Stimulated activated CD8-positive, alpha-beta memory T cell treated with anti-CD3 and anti-CD28 coated beads, Interleukin-12 subunit alpha, Interleukin-12 subunit beta, amount 100 ng/mL, for 4 hours (primary cell): ENCODE data around the gene PLK3.
"Not testable (repeated sequence)": the region's sequence is repeated elsewhere in the genome, so short reads cannot be mapped to it uniquely, and the experiment has no call there.

Experiments used
- DNase-seq: peaks from one replicate; pipeline ENCODE4 v3.0.0-alpha.2; 2020; ENCODE audit warnings: low read depth

Gene PLK3

DNA sequence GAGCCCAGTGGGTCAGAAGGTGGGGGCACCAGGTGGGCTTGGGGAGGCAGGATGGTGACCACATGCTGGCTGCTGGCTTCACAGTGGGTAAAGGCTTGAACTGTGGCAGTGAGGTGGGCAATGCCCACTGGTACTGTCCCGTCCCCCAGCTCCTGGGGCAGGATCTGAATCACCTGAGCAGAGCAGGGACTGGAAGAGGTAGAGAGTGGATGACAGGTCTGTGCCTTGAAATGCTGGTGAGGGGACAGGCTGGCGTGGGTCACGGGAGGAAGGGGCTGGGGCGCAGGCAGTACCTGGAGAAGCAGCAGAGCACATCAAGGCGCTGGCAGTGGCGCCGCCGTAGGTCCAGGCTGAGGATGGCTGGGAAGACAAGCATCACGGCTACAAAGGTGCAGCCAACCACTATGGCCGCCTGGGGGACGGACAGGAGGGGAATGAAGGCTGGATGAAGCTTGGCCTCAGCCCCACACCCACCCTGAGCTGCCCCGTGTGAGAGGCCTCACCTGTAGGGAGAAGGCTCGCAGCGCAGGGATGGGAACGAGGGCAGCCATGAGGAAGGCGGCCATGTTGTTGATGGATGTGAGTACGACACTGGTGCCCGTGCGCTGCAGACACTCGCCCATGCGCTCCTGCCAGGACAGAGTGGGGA is 27.9 kb downstream of the PLK3 start:
- no peak for DNase-seq

DNA sequence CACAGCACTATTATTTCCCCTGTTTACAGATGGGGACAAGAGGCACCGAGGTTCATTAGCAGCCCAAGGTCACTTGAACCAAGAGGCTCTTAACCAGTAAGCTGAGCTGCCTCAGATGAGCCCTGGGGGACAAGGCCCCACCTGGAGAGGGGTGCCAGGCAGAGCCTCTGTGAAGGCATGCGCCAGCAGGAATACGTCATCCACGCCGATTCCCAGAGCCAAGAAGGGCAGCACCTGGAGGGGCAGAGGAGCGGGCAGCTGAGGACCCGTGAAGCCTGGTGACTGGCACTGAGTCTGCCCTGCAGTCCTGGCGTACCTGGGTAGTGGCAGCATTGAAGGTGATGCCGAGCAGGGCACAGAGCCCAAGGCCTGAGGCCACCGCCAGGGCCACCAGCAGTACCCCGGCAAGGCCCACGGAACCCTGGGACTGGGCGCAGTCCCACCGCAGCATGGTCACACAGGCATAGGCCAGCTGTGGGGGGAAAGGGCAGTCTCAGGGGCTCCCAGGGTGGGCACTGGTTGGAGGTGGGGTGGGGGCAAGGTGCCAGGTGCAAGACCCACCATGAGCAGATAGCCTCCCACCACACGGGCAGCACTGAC is 28.8 kb downstream of the PLK3 start:
- DNase-seq = no peak

DNA sequence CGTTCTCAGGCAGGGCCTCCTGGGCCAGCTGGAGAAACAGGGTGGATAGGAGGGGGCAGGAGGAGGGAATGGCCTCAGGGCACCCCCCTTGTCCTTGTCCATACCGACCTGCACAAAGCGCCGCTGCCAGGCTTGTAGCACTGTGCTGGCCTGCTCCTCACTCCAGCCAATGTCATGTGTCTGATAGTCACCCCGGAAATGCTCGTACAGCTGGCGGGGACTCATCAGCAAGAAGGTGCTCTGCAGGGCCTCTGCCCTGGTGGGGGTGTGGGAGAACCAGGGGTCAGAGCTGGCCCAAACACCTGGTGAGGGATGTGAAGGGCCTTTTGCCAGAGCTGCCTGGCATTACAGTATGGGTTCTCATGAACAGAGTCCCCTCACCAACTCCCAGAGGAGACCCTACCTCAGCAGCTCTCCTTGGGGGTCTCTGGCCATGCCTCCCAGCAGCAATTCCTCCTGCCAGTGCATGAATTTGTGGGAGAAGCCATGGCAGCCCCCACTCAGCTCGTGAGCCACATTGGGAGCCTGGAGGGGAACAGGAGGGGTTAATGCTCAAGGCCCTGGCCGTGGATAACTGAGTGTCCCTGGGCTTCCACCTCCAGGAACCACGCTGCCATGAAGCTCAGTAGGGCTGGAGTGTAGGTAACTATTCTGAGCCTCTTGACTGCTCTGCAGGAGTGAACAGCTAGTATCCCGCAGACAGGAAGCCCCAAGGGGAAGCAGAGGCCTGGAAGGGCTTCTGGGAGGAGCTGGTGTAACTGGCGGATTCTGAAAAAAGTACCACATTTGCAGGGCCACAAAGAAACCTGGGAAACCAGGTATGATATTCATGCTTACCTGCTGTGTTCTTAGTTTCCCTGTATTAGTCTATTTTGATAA is 29.6 kb downstream of the PLK3 start:
- no peak for DNase-seq

DNA sequence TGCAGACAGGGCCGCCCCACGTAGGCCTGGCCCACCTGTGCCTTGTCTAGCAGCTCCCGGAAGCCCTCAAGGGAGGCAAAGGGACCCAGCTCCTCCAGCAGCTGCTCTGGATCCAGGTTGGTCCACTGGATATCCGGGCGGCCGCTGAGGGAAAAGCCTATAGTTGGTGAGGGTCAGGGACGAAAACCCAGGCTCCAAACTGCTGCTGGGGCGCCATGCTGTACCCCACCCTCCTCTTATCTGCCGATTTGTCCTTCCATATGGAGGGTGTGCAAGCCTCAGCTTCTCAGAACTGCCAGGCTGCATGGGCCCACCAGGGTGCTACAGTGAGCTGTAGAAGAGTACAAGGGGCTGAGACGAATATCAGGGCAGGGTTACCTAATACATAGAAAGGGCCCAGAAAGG is 30.7 kb downstream of the PLK3 start:
- no peak for DNase-seq

DNA sequence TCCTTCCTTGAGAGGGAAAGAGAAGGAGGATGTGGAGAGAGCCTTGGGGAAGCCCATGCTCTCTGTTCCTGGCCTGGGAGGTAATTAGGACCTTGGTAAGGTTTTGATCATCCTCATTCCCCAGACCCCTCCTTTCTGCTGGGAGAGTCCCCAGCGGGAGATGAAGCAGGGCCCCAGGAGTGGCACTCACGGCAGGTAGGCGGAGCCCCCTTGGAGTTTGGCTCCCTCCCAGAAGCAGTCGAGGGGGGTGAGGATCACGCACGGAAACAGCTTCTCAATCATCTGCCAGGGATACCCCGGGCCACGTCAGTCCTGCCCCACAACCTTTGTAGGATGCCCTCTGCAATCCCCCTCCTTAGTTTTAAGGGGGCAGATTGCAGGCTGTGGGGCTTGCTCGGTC is 31.3 kb downstream of the PLK3 start:
- DNase-seq = no peak

DNA sequence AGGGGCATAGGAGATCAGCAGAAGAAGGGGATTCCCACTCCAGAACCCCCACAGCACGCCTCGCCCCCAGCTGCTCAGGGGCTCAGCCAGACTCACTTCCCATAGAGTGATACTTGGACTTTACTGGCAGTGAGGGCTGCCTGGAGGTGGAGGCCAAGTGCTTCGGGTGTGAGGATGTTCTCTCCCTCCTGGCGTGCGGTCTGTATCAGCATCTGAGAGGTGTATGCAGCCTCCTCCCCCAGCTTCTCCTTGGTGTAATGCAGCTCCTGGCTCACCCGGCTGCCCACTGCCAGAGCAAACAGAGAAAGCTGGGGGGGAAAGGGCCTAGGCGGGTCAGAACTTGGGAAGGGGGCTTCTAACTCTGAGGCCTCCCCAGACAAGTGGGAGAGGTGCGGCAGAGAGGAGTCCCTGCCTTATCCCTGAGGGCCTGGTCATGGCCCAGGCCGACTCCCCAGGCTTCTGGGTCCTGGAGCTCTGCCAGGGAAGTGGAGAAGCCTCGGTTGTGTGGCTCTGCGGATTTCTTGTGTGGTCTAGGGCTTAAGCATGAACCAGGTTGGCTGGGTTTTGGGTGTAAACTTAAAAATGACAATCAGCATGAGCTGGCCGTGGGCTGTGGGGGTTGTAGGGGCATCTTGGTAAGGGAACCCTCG is 32.0 kb downstream of the PLK3 start:
- DNase-seq = no peak

DNA sequence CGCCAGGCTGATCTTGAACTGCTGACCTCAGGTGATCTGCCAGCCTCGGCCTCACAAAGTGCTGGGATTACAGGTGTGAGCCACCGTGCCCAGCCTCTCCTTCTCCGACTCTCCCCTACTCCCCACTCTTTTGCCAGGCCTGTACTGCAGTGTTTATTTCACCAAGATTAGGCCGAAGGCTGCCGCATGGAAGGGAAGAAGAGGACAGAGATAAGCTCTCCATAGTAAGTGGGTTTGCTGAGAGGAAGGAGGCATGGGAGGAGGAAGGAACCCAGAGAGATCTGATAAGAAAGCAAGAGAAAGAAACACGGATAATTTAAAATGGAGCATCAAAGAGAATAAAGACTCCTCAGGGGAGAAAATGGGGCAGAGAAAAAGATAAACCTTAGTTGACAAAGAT is 34.2 kb downstream of the PLK3 start:
- DNase-seq = no peak

DNA sequence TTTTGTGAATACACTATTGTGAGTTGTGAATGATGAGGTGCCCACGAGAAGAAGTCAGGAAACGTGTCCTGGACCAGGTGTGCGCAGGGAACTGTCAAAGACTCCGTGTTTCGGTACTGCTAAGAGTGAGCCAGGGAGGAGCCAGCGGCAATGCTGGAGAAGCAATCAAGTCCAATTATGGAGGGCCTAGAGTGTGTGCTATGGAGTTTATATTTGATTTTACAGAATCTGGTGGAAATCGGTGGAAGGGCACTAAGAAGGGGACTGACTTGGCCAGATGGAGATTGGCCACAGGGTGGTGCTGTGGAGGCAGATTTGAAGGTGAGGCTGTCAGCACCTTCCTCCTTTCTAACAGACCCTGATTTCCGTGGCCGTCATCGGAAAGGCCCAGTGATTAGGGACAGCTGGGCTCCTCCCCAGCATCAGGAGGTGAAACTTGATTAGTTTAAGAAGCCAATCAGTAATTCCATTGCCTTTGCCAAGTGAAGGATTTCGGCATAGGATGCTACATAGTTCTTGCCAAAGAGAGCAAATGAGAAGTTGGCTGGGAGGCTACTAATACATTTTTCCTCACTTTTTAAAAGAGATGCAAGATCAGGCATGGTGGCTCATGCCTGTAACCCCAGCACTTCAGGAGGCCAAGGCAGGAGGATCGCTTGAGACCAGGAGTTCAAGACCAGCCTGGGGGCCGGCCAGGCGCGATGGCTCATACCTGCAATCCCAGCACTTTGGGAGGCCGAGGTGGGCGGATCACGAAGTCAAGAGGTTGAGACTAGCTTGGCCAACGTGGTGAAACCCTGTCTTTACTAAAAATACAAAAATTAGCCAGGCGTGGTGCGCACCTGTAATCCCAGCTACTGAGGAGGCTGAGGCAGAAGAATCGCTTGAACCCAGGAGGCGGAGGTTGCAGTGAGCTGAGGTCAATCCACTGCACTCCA is 35.8 kb downstream of the PLK3 start:
- peak; percentile 69 for DNase-seq

DNA sequence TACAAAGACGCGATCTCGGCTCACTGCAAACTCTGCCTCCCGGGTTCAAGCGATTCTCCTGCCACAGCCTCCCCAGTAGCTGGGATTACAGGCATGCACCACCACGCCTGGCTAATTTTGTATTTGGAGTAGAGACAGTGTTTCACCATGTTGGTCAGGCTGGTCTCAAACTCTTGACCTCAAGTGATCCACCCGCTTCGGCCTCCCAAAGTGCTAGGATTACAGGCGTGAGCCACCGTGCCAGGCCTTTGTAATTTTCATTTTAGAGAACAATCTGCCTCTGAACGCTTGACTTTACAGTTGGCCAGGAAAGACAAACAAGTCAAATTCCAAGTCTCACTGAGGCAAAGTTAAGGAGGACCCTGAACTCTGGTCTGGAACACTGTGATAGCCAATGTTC is 38.1 kb downstream of the PLK3 start:
- DNase-seq = not testable (repeated sequence)

DNA sequence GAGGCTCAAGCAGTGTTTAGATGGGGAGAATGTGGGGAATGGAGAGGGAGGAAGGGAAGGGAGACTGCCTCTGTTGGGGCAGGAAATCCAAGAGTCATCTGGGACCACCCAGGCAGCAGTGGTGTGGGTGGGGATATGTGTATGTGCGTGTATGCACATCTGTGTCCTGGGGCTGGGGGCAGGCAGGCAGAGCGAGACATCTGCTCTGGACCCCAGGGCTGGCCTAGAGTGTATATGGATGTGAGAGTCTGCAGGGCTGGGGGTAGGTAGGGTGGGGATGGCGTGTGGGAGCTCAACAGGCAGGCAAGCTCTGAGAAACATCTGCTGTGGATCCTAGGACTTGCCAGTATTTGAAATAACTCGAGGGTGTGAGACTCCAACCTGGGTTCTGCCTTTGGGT is 39.4 kb downstream of the PLK3 start:
- DNase-seq = no peak

DNA sequence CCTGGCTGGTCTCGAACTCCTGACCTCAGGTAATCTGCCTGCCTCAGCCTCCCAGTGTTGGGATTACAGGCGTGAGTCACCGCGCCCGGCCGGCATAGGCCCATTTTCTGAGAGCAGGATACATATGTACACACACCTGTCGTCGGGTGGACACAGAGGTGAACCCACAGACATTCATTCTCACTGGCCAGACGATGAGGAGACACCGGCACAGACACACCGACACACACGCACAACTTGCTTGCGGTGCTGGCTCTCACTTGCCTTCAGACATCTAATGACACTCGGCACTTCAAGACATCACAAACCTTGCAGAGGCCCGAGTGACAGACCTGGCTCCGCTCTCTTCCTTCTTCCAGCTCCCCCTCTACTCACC is 42.3 kb downstream of the PLK3 start:
- DNase-seq = no peak

DNA sequence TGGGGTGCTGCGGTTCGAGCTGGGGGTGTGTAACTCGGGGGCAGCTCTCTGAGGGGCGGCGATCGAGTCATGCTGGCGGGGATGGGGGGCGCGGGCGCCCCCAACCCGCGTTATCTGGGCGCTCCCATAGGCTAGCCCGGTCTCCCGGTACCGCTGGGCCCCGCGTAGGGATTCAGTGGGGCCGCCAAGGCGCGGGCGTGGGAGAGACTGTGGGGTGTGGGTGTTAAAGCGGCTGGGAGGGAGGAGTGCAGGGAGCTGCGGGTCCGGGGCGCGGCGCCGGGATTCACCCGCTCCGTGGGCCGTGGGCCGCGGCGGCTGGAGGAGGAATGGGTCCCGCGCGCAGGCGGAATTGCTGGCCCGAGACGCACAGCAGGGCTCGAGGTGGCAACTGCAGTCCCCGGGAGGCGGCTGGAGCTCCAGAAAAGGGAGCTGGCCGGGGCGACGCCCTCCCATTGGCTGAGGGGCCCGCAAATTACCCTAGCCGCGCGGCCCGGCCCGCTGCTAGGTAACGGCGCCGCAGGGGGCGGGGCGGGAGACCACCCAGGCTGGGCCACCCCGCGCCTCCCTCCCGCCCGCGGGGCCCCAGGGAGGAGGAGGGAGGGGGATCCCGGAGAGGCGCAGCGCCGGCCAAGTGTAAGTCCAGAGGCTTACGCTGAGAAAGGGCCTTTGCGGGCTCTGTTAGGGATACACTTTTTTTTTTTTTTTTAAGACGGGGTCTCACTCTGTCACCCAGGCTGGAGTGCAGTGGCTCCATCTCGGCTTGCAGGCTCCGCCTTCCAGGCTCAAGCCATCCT is 42.9 kb downstream of the PLK3 start, which contains the start of gene PTCH2:
Gene PTCH2 (minus strand): TSS at position 392 of the 794 bp plus-strand sequence. CDS start 321 bp downstream, at position 71.
- DNase-seq = no peak

DNA sequence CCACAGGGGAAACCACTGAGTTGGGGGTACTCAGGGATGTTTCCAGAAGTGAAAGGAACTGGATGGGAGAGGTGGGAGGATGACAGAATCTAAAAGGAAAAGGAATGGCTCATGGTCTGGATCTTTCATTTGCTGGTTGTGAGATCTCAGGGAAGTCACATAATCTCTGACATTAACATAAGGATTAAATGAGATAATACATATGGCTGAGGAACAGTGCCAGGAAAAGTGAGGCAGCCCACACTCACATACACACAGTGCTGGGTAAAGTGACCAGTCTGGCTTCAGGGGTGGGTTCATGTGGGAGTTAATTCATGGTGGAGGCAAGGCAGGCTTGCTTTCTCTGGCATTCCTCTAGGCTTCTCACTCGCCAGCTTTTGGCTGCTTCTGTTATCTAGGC is 46.8 kb downstream of the PLK3 start:
- no peak for DNase-seq

DNA sequence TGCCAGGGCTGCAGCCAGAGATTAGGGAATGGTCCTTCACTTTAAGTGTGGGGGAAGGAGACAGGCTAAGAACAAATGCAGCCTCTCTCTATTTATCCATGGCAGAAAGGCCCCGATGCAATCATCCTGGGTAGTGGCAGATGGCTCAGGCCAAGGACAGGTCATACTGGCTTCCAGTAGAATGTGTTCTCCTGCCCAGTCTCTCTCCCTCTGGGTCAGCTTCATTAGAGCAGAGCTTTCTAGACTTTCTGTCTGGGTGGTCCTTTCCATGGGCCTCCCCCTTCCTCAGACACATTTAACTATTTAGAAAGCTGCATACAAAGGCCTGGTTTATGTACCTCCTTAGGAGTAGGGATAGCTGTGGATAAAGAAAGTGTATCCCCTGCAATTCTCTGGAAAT is 47.7 kb downstream of the PLK3 start:
- no peak for DNase-seq

DNA sequence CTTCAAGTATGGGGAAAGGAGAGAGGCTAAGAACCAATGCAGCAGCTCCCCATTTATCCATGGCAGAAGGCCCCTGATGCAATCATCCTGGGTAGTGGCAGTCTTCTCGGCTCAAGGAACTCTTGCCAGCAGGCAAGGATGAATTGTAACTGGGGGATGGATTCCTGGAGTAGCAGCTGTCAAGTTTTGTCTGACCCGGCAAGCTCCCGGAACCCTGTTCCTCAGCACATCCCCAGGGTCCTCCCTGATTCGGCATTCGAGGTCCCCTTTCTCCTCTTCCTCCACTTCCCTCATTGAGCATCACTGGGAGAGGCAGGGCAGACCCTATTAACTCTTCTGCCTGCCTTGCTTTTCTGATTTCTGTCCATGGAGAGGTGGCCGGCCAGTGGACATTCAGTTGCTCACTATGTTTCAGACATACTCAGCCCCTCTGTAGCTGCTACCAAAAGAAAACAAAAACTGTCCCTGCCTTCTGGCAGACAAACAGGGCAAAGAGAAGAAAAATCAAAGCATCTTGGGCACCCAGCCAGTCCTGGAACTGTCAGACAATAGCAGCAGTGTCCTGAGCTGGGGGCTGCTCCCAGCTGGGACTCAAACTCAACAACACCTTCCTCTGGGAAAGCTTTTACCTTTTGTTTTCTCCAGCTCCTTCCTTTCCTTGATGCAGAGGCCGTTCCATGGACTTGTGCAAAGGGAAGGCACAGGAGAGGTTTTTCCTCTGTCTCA is 48.4 kb downstream of the PLK3 start:
- DNase-seq = no peak

DNA sequence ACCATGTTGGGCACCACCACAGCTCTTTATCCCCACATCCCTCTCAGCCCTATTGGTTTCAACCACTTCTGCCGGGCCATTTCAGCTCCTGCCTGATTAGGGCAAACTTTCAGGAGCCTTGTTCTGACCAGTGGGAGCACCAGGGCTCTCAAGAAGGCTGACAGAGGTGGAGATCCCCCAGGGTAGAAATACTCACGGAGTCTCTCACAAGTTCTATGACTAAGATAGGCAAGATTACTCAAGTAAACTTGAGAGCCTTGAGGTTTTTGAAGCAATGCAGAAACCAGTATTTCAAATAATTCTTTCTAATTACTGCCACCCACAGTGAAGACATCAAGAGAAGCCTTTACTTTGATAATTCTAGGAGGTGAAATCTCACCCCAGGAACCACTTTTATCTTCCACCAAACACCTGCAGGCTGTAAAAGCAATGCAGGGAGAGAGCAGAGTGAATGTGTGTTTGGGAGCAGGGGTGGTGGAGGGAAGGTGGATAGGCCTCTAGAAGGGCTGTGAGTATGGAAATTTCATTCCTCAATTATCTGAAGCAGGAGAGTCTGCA is 49.5 kb downstream of the PLK3 start:
- DNase-seq = no peak

DNA sequence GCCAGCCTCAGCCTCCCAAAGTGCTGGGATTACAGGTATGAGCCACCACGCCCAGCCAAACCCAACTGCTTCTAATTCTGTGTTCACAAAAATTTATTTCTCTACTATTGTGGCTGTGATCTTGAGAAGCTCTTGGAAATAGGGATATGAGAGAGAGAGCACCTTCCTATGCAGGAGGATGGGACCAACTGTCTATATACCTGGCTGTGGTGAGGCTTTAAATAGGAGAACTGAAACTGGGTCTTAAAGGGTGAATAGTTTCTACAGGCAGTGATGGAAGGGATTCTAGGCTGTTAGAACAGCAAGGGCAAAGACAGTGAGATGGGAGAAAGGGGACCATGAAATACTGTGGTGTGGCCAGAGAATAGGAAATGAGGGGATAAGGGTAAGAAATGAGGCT is 51.1 kb downstream of the PLK3 start:
- DNase-seq = no peak

DNA sequence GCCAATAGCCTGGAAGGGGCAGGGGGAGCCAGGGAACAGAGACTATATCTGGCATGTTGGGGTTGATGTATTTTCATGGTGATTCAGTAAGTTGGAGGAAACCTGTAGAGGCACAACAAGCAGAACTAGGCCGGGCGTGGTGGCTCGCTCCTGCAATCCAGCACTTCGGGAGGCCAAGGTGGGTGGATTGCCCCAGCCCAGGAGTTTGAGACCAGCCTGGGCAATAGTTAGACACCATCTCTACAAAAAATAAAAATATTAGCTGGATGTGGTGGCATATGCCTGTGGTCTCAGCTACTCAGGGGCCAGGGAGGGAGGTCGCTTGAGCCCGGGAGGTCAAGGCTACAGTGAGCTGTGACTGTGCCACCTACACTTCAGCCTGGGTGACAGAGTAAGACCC is 53.0 kb downstream of the PLK3 start:
- DNase-seq = no peak

DNA sequence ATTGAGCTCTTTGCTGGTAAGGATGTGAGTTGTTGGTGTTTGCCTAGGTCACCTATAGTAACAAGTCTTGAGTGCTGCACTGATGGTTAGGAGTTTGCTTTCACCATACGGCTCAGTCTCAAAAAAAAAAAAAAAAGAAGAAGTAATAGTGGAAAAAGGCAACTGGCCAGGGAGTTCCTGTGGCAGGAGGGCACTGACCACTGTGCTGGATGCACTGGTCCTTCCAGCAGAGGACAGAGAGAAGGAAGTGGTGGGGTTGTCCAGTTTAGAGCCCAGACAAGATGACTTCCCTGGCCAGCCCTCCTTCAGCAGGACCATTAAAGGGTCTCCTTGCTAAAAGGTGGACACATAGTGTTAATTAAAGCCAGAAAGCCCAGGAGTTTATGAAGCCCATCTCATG is 54.8 kb downstream of the PLK3 start:
- no peak for DNase-seq
